VCaP (cell line): ENCODE measurements around the gene FHAD1.

Source experiments
- H3K27ac ChIP-seq: fragments of 450-650 bp; 2 replicates; pipeline ENCODE4 v1.5.1; 2017
- TF ChIP-seq, protein P1 (sequence below): fragments of 450-650 bp; conservative IDR thresholded peaks from 2 replicates; pipeline ENCODE4 v1.5.1; 2017; ENCODE audit warnings: mild to moderate bottlenecking, moderate library complexity

The FHAD1 gene

DNA sequence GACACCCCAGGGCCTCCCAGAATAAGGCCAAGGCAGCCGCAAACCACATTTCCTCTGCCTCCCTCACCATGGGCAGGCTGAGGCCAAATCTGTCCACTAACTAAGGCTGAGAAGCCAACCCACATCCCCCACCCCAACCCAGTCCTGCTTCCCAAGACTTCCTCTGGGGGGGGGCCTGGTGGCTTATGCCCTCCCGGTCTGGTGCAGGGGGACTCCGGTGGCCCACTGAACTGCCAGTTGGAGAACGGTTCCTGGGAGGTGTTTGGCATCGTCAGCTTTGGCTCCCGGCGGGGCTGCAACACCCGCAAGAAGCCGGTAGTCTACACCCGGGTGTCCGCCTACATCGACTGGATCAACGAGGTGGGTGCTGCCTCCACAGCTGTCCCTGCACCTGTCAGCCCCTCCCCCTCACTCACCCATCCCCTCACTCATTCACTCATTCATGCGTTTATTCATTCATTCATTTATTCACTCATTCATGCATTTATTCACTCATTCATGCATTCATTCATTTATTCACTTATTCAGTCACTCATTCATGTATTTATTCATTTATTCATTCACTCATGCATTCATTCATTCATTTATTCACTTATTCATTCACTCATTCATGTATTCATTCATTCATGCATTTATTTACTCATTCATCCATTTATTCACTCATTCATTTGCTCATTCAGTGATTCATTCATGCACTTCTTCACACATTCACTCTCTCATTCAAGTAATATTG, 198.5 kb downstream of the FHAD1 start:
- H3K27ac ChIP-seq: no peak overlapping the region
- TF ChIP-seq, protein P1, sequence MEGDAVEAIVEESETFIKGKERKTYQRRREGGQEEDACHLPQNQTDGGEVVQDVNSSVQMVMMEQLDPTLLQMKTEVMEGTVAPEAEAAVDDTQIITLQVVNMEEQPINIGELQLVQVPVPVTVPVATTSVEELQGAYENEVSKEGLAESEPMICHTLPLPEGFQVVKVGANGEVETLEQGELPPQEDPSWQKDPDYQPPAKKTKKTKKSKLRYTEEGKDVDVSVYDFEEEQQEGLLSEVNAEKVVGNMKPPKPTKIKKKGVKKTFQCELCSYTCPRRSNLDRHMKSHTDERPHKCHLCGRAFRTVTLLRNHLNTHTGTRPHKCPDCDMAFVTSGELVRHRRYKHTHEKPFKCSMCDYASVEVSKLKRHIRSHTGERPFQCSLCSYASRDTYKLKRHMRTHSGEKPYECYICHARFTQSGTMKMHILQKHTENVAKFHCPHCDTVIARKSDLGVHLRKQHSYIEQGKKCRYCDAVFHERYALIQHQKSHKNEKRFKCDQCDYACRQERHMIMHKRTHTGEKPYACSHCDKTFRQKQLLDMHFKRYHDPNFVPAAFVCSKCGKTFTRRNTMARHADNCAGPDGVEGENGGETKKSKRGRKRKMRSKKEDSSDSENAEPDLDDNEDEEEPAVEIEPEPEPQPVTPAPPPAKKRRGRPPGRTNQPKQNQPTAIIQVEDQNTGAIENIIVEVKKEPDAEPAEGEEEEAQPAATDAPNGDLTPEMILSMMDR: no peak

DNA sequence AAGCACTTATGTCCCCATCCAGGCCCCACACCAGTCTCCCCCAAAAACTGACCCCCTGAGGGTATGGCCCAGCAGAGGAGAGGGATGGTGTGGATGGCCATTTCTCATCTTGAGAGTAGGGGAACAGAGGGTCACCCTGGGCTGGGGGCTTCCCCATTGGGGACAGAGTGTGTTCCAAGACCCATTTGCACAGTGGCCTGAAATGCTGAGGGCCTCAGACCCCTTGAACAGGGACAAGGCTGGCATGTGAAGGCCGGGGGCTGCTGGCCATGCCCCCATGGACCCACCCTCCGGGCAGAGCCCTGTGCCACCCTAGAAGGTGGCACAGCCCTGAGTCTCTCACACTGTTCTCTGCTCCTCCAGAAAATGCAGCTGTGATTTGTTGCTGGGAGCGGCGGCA, 199.2 kb downstream of the FHAD1 start:
- TF ChIP-seq, protein P1: no peak
- no peak overlapping the region for H3K27ac ChIP-seq
